ENCODE results near the gene MAGEL2.
"Not testable (repeated sequence)": the region's sequence is repeated elsewhere in the genome, so short reads cannot be mapped to it uniquely, and the experiment has no call there.

Gene MAGEL2

DNA sequence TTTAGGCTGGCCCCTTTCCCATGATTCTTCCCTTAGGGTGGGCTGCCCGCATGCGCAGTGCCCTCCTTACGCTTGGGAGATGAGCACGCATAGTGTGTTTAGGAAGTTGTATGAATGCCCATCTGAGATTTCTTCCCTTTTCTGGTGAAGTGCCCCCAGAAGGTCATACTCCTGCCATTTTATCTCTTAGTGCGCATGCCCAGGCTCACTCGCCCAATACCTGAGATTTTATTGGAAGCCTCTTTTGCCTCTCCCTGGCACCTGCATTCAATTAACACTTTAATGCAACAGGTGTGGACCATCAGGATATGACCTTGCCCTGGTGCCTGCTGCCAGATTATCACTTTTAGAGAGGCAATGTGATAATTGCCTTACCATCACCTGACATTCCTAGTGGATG lies 45.5 kb downstream of the MAGEL2 start:
- DNase-seq, result no peak

DNA sequence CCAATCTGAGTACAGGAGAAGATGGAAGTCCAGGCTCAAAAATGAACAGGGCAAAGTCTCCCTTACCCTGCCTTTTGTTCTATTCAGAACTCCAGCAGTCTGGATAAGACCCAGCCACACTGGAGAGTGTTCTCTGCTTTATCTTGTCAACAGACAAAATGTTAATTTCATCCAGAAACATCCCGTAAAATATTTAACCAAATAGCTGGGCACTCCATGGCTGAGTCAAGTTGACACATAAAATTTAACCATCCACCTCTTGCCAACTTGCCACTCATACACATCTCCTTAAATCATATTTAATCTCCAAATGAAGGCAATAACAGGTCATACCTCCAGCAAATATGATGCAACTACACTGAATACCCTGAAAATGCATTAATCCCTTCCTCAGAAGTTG lies 48.6 kb downstream of the MAGEL2 start:
- DNase-seq, result no peak

DNA sequence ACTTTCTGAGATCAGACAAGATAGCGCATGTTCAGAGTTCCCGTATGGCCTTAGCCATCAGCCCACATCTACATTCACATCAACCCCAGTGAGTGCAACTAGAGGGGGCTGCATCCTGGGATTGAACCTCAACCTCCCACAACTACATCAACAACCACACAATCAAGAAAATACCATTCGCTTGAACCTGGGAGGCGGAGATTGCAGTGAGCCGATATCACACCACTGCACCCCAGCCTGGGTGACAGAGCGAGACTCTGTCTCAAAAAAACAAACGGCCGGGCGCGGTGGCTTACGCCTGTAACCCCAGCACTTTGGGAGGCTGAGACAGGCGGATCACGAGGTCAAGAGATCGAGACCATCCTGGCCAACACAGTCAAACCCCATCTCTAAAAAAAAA lies 50.4 kb downstream of the MAGEL2 start:
- not testable (repeated sequence) for DNase-seq

DNA sequence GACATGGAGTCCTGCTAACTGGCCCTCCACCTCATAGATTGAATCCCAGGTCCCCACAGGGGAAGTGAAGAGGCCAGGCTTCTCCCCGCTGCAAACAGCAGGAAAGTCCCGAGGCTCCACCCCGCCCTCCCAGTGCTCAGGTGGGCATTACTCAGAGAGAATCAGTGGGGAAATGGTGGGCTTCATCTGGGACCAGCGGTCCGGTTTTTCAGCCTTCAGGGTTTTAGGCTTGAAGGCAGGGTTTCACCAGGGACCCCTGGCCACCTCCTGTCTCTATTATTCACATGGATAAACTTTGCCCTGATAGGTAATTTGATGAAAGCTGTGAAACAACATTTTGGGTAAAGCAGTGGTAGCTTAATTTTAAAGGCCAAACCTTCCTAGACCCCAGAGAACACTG lies 50.9 kb downstream of the MAGEL2 start:
- DNase-seq, result no peak

DNA sequence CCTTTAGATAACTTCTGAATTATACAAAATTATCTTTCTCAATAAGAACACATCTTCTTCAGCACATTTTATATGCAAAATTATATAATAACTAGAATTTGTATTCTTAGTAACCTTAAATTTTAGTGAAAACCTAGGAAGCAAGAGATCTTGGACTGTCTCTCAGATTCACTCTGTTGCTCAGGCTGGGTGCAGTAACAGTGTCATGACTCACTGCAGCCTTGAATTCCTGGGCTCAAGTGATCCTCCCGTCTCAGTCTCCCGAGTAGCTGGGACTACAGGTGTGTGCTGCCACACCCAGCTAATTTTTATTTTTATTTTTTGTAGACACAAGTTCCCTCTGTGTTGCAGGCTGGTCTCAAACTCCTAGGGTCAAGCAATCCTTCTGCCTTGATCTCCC lies 52.3 kb downstream of the MAGEL2 start:
- no peak for DNase-seq

DNA sequence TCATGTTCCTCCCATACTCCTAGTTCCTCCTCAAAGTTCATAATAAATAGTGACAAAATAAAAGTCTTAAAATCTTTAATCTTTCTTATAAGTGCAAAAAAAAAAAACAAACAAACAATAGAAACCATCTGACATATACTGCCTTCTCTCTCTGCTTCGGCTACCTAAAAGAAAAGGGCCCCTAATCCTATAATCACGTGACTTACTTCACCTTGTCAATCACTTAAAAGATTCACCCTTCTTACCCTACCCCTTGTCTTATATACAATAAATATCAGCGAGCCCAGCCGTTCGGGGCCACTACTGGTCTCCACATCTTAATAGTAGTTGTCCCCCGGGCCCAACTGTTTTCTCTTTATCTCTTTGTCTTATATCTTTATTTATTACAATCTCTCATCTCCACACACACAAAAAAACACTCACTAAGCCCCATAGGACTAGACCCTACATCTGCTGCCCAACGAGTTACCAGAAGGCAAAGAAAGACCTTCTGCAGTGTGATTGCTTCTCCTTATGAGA lies 53.4 kb downstream of the MAGEL2 start:
- DNase-seq, result no peak
